Mammary epithelial cell (primary cell): Measurements from ENCODE around the gene MAS1.

Experiments
- CTCF ChIP-seq, 2 donors: IDR thresholded peaks in 1 of 2; conservative IDR thresholded peaks in 1 of 2; 2 replicates each; pipeline ENCODE4 v1.5.1; 2011 to 2012; ENCODE audit warnings: inconsistent platforms in 2 of 2, low read length in 2 of 2, mild to moderate bottlenecking in 2 of 2, control low read depth in 1 of 2, low read depth in 1 of 2; ENCODE audit not compliant: insufficient read depth in 1 of 2; ENCODE audit errors: extremely low read depth in 1 of 2
- EZH2 ChIP-seq: IDR thresholded peaks from 2 replicates; pipeline ENCODE4 v1.6.1; 2012; ENCODE audit warnings: low read length, inconsistent platforms, borderline replicate concordance

- TF ChIP-seq CTCF (conservative IDR thresholded peaks at IDR 0.05 in 1 of 2, IDR thresholded peaks at IDR 0.05 in 1 of 2; ENCODE audit: extremely low read depth in 1 of 2, insufficient read depth in 1 of 2, low read depth in 1 of 2, low read length in 2 of 2) (no peak), EZH2 (no peak)
Observed at GRCh38 chr6:159899994-159900745, 9.4 kb downstream of the MAS1 start.
